Activated T-helper 17 cell treated with anti-CD3 and anti-CD28 coated beads, Interleukin-2, amount 50 U/mL, for 72 hours (primary cell): ENCODE results near the gene SLC25A25. TPM values are rescaled to one million over a fixed set of nuclear protein-coding genes. Genes with fewer than 3 reads are reported as not detected.
A peak's percentile ranks its signal among the peaks of the same experiment; 100 is the strongest.

Source experiments
- ATAC-seq: fragments of 150-1000 bp; cut with Tn5 transposase; replicated peaks from 2 replicates; pipeline ENCODE4 v1.10.0; 2021; ENCODE audit warnings: mild to moderate bottlenecking, moderate library complexity
- H3K27ac Mint-ChIP-seq: one replicate; pipeline ENCODE4 v1.8.0; 2022; ENCODE audit warnings: mixed read lengths
- H3K27me3 Mint-ChIP-seq: one replicate; pipeline ENCODE4 v1.8.0; 2022; ENCODE audit warnings: mixed read lengths
- H3K36me3 Mint-ChIP-seq: one replicate; pipeline ENCODE4 v1.8.0; 2022; ENCODE audit warnings: low read depth, mild to moderate bottlenecking, mixed read lengths
- H3K4me1 Mint-ChIP-seq: one replicate; pipeline ENCODE4 v1.8.0; 2022; ENCODE audit warnings: mixed read lengths
- H3K4me3 Mint-ChIP-seq: one replicate; pipeline ENCODE4 v1.8.0; 2022; ENCODE audit warnings: mild to moderate bottlenecking, mixed read lengths
- H3K9me3 Mint-ChIP-seq: one replicate; pipeline ENCODE4 v1.8.0; 2022; ENCODE audit warnings: mixed read lengths
- total RNA-seq, 2 donors: library from RNA; stranded (reverse); gene quantifications; one replicate each; pipeline ENCODE4 v1.2.3, GENCODE V29; 2022

Gene SLC25A25
- total RNA-seq, 2 donors from 2014 or later: 10.8 to 12.7 TPM

GRCh38 chr9:128077847-128078503, 9.9 kb downstream of the SLC25A25 start:
- H3K27ac Mint-ChIP-seq: peak overlapping the region; percentile 46
- H3K27me3 Mint-ChIP-seq: no peaks in the 10 kb centered on the region
- peaks cover 38% of the 10 kb centered on the region for H3K36me3 Mint-ChIP-seq
- ATAC-seq: peak; percentile 35
- peaks cover 34% of the 10 kb centered on the region for H3K4me1 Mint-ChIP-seq
- H3K4me3 Mint-ChIP-seq: peak overlapping the region; percentile 55
- H3K9me3 Mint-ChIP-seq: no peaks in the 10 kb centered on the region

- H3K9me3 Mint-ChIP-seq: no peaks in the 10 kb centered on the region
- peaks cover 35% of the 10 kb centered on the region for H3K4me1 Mint-ChIP-seq
- no peaks in the 10 kb centered on the region for H3K27me3 Mint-ChIP-seq
- peak overlapping the region; percentile 46 for H3K27ac Mint-ChIP-seq
- peaks cover 40% of the 10 kb centered on the region for H3K36me3 Mint-ChIP-seq
- peak overlapping the region; percentile 55 for H3K4me3 Mint-ChIP-seq
- peak; percentile 41 for ATAC-seq
These were observed 10.7 kb downstream of the SLC25A25 start for GRCh38 chr9:128078504-128079434.

- no peak for ATAC-seq
- peaks cover 50% of the 10 kb centered on the region for H3K36me3 Mint-ChIP-seq
- H3K27me3 Mint-ChIP-seq: no peaks in the 10 kb centered on the region
- no peaks in the 10 kb centered on the region for H3K9me3 Mint-ChIP-seq
- no peak overlapping the region for H3K4me3 Mint-ChIP-seq
- H3K4me1 Mint-ChIP-seq: peaks cover 40% of the 10 kb centered on the region
- H3K27ac Mint-ChIP-seq: no peak overlapping the region
These were observed 12.2 kb downstream of the SLC25A25 start for GRCh38 chr9:128080206-128080605.

- Mint-ChIP-seq H3K36me3 (peaks cover 58% of the 10 kb centered on the region), H3K27me3 (no peaks in the 10 kb centered on the region), H3K4me3 (peak overlapping the region; percentile 8), H3K4me1 (peaks cover 40% of the 10 kb centered on the region), H3K27ac (peak overlapping the region; percentile 26), H3K9me3 (no peaks in the 10 kb centered on the region)
- ATAC-seq: peak; percentile 31
These were observed 13.0 kb downstream of the SLC25A25 start for GRCh38 chr9:128081056-128081455.

- peaks cover 48% of the 10 kb centered on the region for H3K36me3 Mint-ChIP-seq
- H3K9me3 Mint-ChIP-seq: no peaks in the 10 kb centered on the region
- no peak overlapping the region for H3K4me3 Mint-ChIP-seq
- no peaks in the 10 kb centered on the region for H3K27me3 Mint-ChIP-seq
- H3K27ac Mint-ChIP-seq: peak overlapping the region; percentile 66
- H3K4me1 Mint-ChIP-seq: peaks cover 35% of the 10 kb centered on the region
- peak; percentile 62 for ATAC-seq
These were observed 14.1 kb downstream of the SLC25A25 start for GRCh38 chr9:128082151-128082550.

GRCh38 chr9:128084746-128085145, 16.7 kb downstream of the SLC25A25 start:
- Mint-ChIP-seq H3K36me3 (peaks cover 33% of the 10 kb centered on the region), H3K27ac (no peak overlapping the region)

GRCh38 chr9:128085943-128086342, 17.9 kb downstream of the SLC25A25 start:
- no peak overlapping the region for H3K27ac Mint-ChIP-seq

More at GRCh38 chr9:128084746-128085145, 16.7 kb downstream of the SLC25A25 start:
- Mint-ChIP-seq H3K9me3 (no peaks in the 10 kb centered on the region), H3K27me3 (no peaks in the 10 kb centered on the region), H3K4me1 (peaks cover 34% of the 10 kb centered on the region), H3K4me3 (no peak overlapping the region)
- no peak for ATAC-seq

GRCh38 chr9:128087262-128087661, 19.2 kb downstream of the SLC25A25 start:
- Mint-ChIP-seq H3K36me3 (peaks cover 29% of the 10 kb centered on the region), H3K4me1 (peaks cover 28% of the 10 kb centered on the region), H3K4me3 (no peak overlapping the region), H3K27ac (peak overlapping the region; percentile 84), H3K27me3 (no peaks in the 10 kb centered on the region), H3K9me3 (no peaks in the 10 kb centered on the region)
- no peak for ATAC-seq

More at GRCh38 chr9:128085943-128086342, 17.9 kb downstream of the SLC25A25 start:
- no peak for ATAC-seq
- H3K4me3 Mint-ChIP-seq: no peak overlapping the region
- no peaks in the 10 kb centered on the region for H3K27me3 Mint-ChIP-seq
- no peaks in the 10 kb centered on the region for H3K9me3 Mint-ChIP-seq
- H3K36me3 Mint-ChIP-seq: peaks cover 33% of the 10 kb centered on the region
- H3K4me1 Mint-ChIP-seq: peaks cover 30% of the 10 kb centered on the region

GRCh38 chr9:128088253-128088945, 20.4 kb downstream of the SLC25A25 start:
- Mint-ChIP-seq H3K4me1 (peaks cover 36% of the 10 kb centered on the region), H3K9me3 (no peaks in the 10 kb centered on the region), H3K4me3 (peak overlapping the region; percentile 50), H3K36me3 (peaks cover 28% of the 10 kb centered on the region), H3K27me3 (no peaks in the 10 kb centered on the region), H3K27ac (peak overlapping the region; percentile 84)
- ATAC-seq: peak; percentile 56

GRCh38 chr9:128089299-128089698, 21.3 kb downstream of the SLC25A25 start:
- H3K9me3 Mint-ChIP-seq: no peaks in the 10 kb centered on the region
- peaks cover 36% of the 10 kb centered on the region for H3K4me1 Mint-ChIP-seq
- H3K4me3 Mint-ChIP-seq: no peak overlapping the region
- H3K36me3 Mint-ChIP-seq: peaks cover 24% of the 10 kb centered on the region
- no peak for ATAC-seq
- no peaks in the 10 kb centered on the region for H3K27me3 Mint-ChIP-seq
- no peak overlapping the region for H3K27ac Mint-ChIP-seq

- peak overlapping the region; percentile 97 for H3K27ac Mint-ChIP-seq
These were observed 23.1 kb downstream of the SLC25A25 start for GRCh38 chr9:128091144-128091543.

GRCh38 chr9:128091571-128091970, 23.5 kb downstream of the SLC25A25 start:
- Mint-ChIP-seq H3K9me3 (no peaks in the 10 kb centered on the region), H3K27ac (peak overlapping the region; percentile 97), H3K4me1 (peaks cover 43% of the 10 kb centered on the region), H3K4me3 (peak overlapping the region; percentile 84), H3K27me3 (no peaks in the 10 kb centered on the region), H3K36me3 (peaks cover 16% of the 10 kb centered on the region)
- no peak for ATAC-seq

More at GRCh38 chr9:128091144-128091543, 23.1 kb downstream of the SLC25A25 start:
- Mint-ChIP-seq H3K9me3 (no peaks in the 10 kb centered on the region), H3K4me3 (peak overlapping the region; percentile 84), H3K4me1 (peaks cover 43% of the 10 kb centered on the region), H3K36me3 (peaks cover 16% of the 10 kb centered on the region), H3K27me3 (no peaks in the 10 kb centered on the region)
- no peak for ATAC-seq

- no peaks in the 10 kb centered on the region for H3K9me3 Mint-ChIP-seq
- peak overlapping the region; percentile 84 for H3K4me3 Mint-ChIP-seq
- peaks cover 14% of the 10 kb centered on the region for H3K36me3 Mint-ChIP-seq
- H3K4me1 Mint-ChIP-seq: peaks cover 42% of the 10 kb centered on the region
- H3K27ac Mint-ChIP-seq: peak overlapping the region; percentile 97
- no peaks in the 10 kb centered on the region for H3K27me3 Mint-ChIP-seq
- no peak for ATAC-seq
These were observed 24.4 kb downstream of the SLC25A25 start for GRCh38 chr9:128092199-128092977.
